ENCODE measurements around the gene HCFC2.

The HCFC2 gene

GRCh38 chr12:104136577-104136976, 72.2 kb downstream of the HCFC2 start:
- TF ChIP-seq ZFX (IDR thresholded peaks at IDR 0.05): no peak
- TF ChIP-seq, protein P1, sequence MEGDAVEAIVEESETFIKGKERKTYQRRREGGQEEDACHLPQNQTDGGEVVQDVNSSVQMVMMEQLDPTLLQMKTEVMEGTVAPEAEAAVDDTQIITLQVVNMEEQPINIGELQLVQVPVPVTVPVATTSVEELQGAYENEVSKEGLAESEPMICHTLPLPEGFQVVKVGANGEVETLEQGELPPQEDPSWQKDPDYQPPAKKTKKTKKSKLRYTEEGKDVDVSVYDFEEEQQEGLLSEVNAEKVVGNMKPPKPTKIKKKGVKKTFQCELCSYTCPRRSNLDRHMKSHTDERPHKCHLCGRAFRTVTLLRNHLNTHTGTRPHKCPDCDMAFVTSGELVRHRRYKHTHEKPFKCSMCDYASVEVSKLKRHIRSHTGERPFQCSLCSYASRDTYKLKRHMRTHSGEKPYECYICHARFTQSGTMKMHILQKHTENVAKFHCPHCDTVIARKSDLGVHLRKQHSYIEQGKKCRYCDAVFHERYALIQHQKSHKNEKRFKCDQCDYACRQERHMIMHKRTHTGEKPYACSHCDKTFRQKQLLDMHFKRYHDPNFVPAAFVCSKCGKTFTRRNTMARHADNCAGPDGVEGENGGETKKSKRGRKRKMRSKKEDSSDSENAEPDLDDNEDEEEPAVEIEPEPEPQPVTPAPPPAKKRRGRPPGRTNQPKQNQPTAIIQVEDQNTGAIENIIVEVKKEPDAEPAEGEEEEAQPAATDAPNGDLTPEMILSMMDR (conservative IDR thresholded peaks at IDR 0.05): no peak

GRCh38 chr12:104137001-104137901, 72.9 kb downstream of the HCFC2 start:
- peak; percentile 89 for TF ChIP-seq ZFX (IDR thresholded peaks at IDR 0.05)
- TF ChIP-seq, protein P1 (conservative IDR thresholded peaks at IDR 0.05): no peak
- H3K27ac ChIP-seq: peak overlapping the region; percentile 98

More at GRCh38 chr12:104136577-104136976, 72.2 kb downstream of the HCFC2 start:
- 0 out of 2 replicates have a peak overlapping the region, but pooled peaks have one; percentile 98 for H3K27ac ChIP-seq

DNA sequence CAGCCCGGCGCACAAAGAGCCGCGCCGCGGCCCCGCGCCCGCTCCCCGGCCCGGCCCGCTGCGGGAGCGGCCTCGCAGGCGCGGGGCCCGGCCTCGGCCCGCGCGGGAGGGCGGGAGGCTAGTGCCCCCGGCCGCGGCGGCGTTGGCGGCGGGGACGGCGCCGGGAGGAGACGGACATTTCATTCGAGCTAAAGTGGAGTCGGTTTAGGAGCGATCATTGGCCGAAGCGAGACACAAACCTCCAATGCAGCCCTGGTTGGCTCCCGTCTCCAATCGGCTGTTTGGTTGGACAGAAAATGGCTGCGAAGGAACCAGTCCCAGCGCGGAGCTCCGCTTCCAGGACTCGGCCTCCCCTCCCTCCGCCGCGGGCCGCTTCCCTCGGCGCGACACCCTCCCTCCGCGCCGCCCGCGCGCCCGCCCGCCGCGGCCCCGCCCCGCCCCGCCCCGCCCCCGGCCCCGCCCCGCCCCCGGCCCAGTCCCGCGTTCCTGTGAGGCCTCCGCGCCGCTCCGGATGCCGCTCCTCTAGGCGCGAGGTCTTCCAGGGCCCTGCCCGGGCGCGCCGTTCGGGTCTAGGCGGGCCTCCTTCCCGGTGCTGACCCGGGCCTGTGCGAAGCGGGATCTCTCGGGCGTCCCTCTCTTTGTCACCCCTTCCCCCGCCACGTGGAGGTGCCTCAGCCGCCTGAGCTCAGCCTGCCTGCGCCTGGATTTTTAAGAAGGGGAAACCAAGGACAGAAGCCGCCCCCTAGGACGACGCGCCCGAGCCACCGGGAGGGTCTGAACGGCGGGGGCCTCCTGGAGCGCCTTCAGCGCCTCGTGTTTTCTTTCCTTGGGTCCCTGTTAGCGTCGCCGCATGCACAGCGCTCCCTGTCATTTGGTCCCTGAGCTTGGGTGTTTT, 73.8 kb downstream of the HCFC2 start, which contains the start of gene NFYB:
Gene NFYB, minus strand, starts transcription at position 309 of the 895 bp plus-strand sequence. CDS start 2,757 bp downstream, outside the sequence.
- TF ChIP-seq ZFX (IDR thresholded peaks at IDR 0.05): peak; percentile 84
- TF ChIP-seq, protein P1 (conservative IDR thresholded peaks at IDR 0.05): no peak
- H3K27ac ChIP-seq: peak within 1 kb of the TSS; percentile 98

- TF ChIP-seq ZFX (IDR thresholded peaks at IDR 0.05): no peak
- TF ChIP-seq, protein P1 (conservative IDR thresholded peaks at IDR 0.05): no peak
- peak overlapping the region; percentile 98 for H3K27ac ChIP-seq
Observed at GRCh38 chr12:104138797-104139152, 74.4 kb downstream of the HCFC2 start.

DNA sequence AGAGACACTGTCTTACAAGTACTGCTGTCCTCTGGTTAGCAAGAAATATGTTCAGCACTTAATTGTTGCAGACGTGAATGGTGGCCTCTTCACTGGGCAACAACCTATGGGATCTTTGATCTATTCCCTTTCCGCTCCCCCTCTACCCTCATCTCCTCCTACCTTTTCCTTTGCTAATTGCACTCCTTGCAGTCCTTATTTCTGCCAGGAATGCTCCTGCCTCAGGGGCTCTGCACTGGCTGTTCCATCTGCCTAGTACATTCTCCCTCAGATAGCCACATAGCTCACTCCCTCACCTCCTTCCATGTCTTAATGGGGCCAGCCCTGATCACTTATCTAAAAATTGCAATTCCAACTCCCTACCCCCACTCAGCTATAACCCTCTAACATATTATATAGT, 78.2 kb downstream of the HCFC2 start:
- H3K27ac ChIP-seq: no peak overlapping the region
- TF ChIP-seq, protein P1 (conservative IDR thresholded peaks at IDR 0.05): no peak
- TF ChIP-seq ZFX (IDR thresholded peaks at IDR 0.05): no peak

GRCh38 chr12:104143002-104143401, 78.7 kb downstream of the HCFC2 start:
- no peak overlapping the region for H3K27ac ChIP-seq
- no peak for TF ChIP-seq ZFX (IDR thresholded peaks at IDR 0.05)
- TF ChIP-seq, protein P1 (conservative IDR thresholded peaks at IDR 0.05): no peak

Measured in C4-2B (cell line).